Measurements from ENCODE around the gene USP12.
"Not testable (repeated sequence)": the region's sequence is repeated elsewhere in the genome, so short reads cannot be mapped to it uniquely, and the experiment has no call there.

The USP12 gene

DNA sequence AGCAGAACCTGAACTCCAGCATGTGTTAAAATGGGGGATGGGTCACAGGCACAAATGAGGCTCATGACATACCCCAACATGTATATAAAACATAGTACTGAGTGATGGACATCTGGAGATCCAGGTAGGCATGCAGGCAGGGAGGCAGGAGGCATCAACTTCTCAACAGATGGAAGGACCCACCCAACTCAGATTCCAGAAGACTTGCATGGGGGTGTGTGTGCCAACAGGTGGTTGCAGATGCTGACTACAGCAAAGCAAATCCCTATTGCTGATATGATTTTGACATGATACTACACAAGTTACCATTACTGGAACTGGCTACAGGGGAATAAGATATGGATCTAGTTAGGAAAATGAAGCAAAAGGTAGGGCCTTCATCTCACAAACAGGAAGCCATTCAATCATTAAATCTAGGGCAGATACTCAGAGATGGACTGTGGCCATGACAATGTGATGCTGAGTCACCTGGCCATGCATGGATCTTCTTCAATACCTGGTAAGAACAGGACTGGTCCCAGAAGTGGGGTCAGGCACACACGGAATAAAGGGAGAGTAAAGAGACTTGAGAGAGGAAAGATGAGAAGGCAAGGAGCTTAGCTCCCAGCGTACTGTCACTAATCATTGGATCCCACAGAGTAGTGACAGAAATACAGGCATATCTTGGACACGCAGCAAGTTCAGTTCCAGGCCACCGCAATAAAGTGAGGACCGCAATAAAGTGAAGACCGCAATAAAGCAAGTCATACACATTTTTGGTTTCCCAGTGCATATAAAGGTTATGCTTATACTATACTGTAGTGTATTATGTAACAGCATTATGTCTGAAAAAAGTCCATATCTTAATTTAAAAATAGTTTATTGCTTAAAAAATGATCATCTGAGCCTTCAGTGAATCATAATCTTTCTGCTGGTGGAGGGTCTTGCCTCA, 91.3 kb downstream of the USP12 start:
- Histone ChIP-seq H3K27me3 (ENCODE audit: insufficient read depth, poor library complexity, severe bottlenecking) (no peaks in the 10 kb centered on the region), H3K27ac (ENCODE audit: poor library complexity, severe bottlenecking) (no peak overlapping the region), H3K4me1 (ENCODE audit: insufficient read depth, poor library complexity, severe bottlenecking) (no peaks in the 10 kb centered on the region), H3K9me3 (ENCODE audit: severe bottlenecking) (no peaks in the 10 kb centered on the region), H3K4me3 (ENCODE audit: severe bottlenecking) (no peak overlapping the region), H3K36me3 (ENCODE audit: low read depth) (peaks cover 8% of the 10 kb centered on the region; the same call in 1 of the 2 replicates)
- DNase-seq (ENCODE audit: low spot score): no peak
- TF ChIP-seq, protein P1, sequence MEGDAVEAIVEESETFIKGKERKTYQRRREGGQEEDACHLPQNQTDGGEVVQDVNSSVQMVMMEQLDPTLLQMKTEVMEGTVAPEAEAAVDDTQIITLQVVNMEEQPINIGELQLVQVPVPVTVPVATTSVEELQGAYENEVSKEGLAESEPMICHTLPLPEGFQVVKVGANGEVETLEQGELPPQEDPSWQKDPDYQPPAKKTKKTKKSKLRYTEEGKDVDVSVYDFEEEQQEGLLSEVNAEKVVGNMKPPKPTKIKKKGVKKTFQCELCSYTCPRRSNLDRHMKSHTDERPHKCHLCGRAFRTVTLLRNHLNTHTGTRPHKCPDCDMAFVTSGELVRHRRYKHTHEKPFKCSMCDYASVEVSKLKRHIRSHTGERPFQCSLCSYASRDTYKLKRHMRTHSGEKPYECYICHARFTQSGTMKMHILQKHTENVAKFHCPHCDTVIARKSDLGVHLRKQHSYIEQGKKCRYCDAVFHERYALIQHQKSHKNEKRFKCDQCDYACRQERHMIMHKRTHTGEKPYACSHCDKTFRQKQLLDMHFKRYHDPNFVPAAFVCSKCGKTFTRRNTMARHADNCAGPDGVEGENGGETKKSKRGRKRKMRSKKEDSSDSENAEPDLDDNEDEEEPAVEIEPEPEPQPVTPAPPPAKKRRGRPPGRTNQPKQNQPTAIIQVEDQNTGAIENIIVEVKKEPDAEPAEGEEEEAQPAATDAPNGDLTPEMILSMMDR (IDR thresholded peaks at IDR 0.05; ENCODE audit: poor library complexity, severe bottlenecking): no peak
- no peak for ATAC-seq (ENCODE audit: low read depth)

DNA sequence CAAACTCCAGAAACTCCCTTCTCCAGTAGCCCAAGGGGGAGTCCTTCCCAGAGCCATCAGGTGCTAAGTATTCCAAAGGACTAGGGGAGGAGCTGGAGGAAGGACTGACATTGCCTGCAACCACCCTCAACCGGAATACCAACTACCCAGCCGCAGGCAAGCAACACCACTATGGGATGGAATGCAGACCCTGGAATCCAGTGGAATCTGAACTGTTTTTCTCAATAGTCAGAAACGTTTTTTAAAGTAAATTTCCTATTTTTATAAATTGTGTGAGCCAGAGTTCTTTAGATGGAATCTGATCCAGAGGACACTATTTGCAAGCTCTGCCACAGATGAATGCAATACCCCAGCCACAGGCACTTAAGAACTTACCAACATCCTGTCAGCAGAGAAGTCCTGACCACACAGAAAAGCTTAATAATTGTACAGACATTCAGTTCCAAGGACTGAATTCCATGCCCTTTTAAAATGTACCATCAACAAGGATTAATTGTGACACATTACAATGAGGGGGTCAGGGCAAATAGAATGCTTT, 92.1 kb downstream of the USP12 start:
- H3K36me3 ChIP-seq (ENCODE audit: low read depth): peaks cover 8% of the 10 kb centered on the region
- H3K27me3 ChIP-seq (ENCODE audit: insufficient read depth, poor library complexity, severe bottlenecking): no peaks in the 10 kb centered on the region
- ATAC-seq (ENCODE audit: low read depth) (no peak), DNase-seq (ENCODE audit: low spot score) (no peak)
- H3K4me3 ChIP-seq (ENCODE audit: severe bottlenecking): no peak overlapping the region
- no peaks in the 10 kb centered on the region for H3K9me3 ChIP-seq (ENCODE audit: severe bottlenecking)
- no peaks in the 10 kb centered on the region for H3K4me1 ChIP-seq (ENCODE audit: insufficient read depth, poor library complexity, severe bottlenecking)
- TF ChIP-seq, protein P1 (IDR thresholded peaks at IDR 0.05; ENCODE audit: poor library complexity, severe bottlenecking): no peak
- H3K27ac ChIP-seq (ENCODE audit: poor library complexity, severe bottlenecking): no peak overlapping the region

GRCh38 chr13:27077451-27077850, 94.2 kb downstream of the USP12 start:
- Histone ChIP-seq H3K27ac (ENCODE audit: poor library complexity, severe bottlenecking) (no peak overlapping the region), H3K4me1 (ENCODE audit: insufficient read depth, poor library complexity, severe bottlenecking) (no peaks in the 10 kb centered on the region), H3K4me3 (ENCODE audit: severe bottlenecking) (no peak overlapping the region), H3K27me3 (ENCODE audit: insufficient read depth, poor library complexity, severe bottlenecking) (no peaks in the 10 kb centered on the region), H3K36me3 (ENCODE audit: low read depth) (peaks cover 3% of the 10 kb centered on the region), H3K9me3 (ENCODE audit: severe bottlenecking) (no peaks in the 10 kb centered on the region)
- TF ChIP-seq, protein P1 (IDR thresholded peaks at IDR 0.05; ENCODE audit: poor library complexity, severe bottlenecking): no peak
- DNase-seq (ENCODE audit: low spot score): no peak
- ATAC-seq (ENCODE audit: low read depth): no peak

- DNase-seq (ENCODE audit: low spot score) (no peak), ATAC-seq (ENCODE audit: low read depth) (no peak)
- H3K27ac ChIP-seq (ENCODE audit: poor library complexity, severe bottlenecking): no peak overlapping the region
- no peak overlapping the region for H3K4me3 ChIP-seq (ENCODE audit: severe bottlenecking)
- no peaks in the 10 kb centered on the region for H3K27me3 ChIP-seq (ENCODE audit: insufficient read depth, poor library complexity, severe bottlenecking)
- peaks cover under 1% of the 10 kb centered on the region for H3K36me3 ChIP-seq (ENCODE audit: low read depth)
- TF ChIP-seq, protein P1 (IDR thresholded peaks at IDR 0.05; ENCODE audit: poor library complexity, severe bottlenecking): no peak
- H3K9me3 ChIP-seq (ENCODE audit: severe bottlenecking): no peaks in the 10 kb centered on the region
- no peaks in the 10 kb centered on the region for H3K4me1 ChIP-seq (ENCODE audit: insufficient read depth, poor library complexity, severe bottlenecking)
Observed at GRCh38 chr13:27076421-27076820, 95.2 kb downstream of the USP12 start.

DNA sequence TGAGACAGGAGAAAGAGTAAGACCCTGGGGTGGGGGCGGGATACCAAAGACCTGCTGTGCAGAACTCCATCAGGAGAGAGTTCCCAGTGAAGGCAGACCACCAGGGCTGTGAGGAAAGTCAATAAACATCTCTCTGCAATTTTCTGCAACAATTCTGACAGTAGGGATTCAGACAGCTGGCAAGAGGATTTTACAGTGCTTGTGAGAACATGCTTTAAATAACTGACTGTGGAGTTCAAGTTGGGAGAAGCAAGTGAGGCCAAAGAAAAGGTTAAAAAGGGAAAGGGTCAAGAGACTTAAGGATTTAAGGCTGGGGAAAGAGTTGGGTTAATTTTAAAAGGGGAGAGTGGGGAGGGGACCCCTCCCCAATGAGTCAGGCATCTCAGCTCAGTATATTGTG, 98.4 kb downstream of the USP12 start:
- no peak overlapping the region for H3K27ac ChIP-seq (ENCODE audit: poor library complexity, severe bottlenecking)
- DNase-seq (ENCODE audit: low spot score) (no peak), ATAC-seq (ENCODE audit: low read depth) (no peak)
- peaks cover 11% of the 10 kb centered on the region for H3K36me3 ChIP-seq (ENCODE audit: low read depth)
- no peaks in the 10 kb centered on the region for H3K9me3 ChIP-seq (ENCODE audit: severe bottlenecking)
- TF ChIP-seq, protein P1 (IDR thresholded peaks at IDR 0.05; ENCODE audit: poor library complexity, severe bottlenecking): no peak
- H3K4me1 ChIP-seq (ENCODE audit: insufficient read depth, poor library complexity, severe bottlenecking): no peaks in the 10 kb centered on the region
- H3K27me3 ChIP-seq (ENCODE audit: insufficient read depth, poor library complexity, severe bottlenecking): no peaks in the 10 kb centered on the region
- H3K4me3 ChIP-seq (ENCODE audit: severe bottlenecking): no peak overlapping the region

GRCh38 chr13:27066123-27066522, 105.5 kb downstream of the USP12 start:
- DNase-seq (ENCODE audit: low spot score); H3K27ac ChIP-seq (ENCODE audit: poor library complexity, severe bottlenecking); H3K4me3 ChIP-seq (ENCODE audit: severe bottlenecking); H3K9me3 ChIP-seq (ENCODE audit: severe bottlenecking); H3K4me1 ChIP-seq (ENCODE audit: insufficient read depth, poor library complexity, severe bottlenecking); ATAC-seq (ENCODE audit: low read depth); H3K27me3 ChIP-seq (ENCODE audit: insufficient read depth, poor library complexity, severe bottlenecking): not testable (repeated sequence)
- peaks cover 18% of the 10 kb centered on the region for H3K36me3 ChIP-seq (ENCODE audit: low read depth)

Data from RWPE2 (cell line).